Activated naive CD4-positive, alpha-beta T cell treated with anti-CD3 and anti-CD28 coated beads for 36 hours (primary cell): ENCODE measurements around the gene SRD5A2. TPM values are rescaled to one million over a fixed set of nuclear protein-coding genes. Genes with fewer than 3 reads are reported as not detected.

Source experiments
- CTCF ChIA-PET: fragments of 350-600 bp; sonication (Branson Sonifier 250); formaldehyde crosslinking; loops from one replicate; lab custom pipeline; 2021; ENCODE audit warnings: antibody characterized with exemption; lab: Charles Lee
- DNase-seq: peaks from one replicate; pipeline ENCODE4 v3.0.0-alpha.2; 2020
- H3K27ac Mint-ChIP-seq: one replicate; pipeline ENCODE4 v1.8.0; 2021; ENCODE audit warnings: mild to moderate bottlenecking, mixed read lengths
- H3K27me3 Mint-ChIP-seq: one replicate; pipeline ENCODE4 v1.8.0; 2021; ENCODE audit warnings: low read depth, mixed read lengths
- H3K36me3 Mint-ChIP-seq: one replicate; pipeline ENCODE4 v1.8.0; 2021; ENCODE audit warnings: low read depth, mixed read lengths
- H3K4me1 Mint-ChIP-seq: one replicate; pipeline ENCODE4 v1.8.0; 2021; ENCODE audit warnings: low read depth, mixed read lengths
- H3K4me3 Mint-ChIP-seq: one replicate; pipeline ENCODE4 v1.8.0; 2021; ENCODE audit warnings: mild to moderate bottlenecking, moderate library complexity, mixed read lengths
- H3K9me3 Mint-ChIP-seq: one replicate; pipeline ENCODE4 v1.8.0; 2021; ENCODE audit warnings: mixed read lengths
- intact Hi-C: fragments of 100-400 bp; cut with micrococcal nuclease; formaldehyde crosslinking; loops from one replicate; pipeline ENCODE4 v1.15.1; 2023
- total RNA-seq, 2 experiments: library from RNA; stranded (reverse); gene quantifications; one replicate each; pipeline ENCODE4 v1.2.3, GENCODE V29; 2021

SRD5A2 gene
- total RNA-seq, 2 experiments from 2014 or later: not detected

DNA sequence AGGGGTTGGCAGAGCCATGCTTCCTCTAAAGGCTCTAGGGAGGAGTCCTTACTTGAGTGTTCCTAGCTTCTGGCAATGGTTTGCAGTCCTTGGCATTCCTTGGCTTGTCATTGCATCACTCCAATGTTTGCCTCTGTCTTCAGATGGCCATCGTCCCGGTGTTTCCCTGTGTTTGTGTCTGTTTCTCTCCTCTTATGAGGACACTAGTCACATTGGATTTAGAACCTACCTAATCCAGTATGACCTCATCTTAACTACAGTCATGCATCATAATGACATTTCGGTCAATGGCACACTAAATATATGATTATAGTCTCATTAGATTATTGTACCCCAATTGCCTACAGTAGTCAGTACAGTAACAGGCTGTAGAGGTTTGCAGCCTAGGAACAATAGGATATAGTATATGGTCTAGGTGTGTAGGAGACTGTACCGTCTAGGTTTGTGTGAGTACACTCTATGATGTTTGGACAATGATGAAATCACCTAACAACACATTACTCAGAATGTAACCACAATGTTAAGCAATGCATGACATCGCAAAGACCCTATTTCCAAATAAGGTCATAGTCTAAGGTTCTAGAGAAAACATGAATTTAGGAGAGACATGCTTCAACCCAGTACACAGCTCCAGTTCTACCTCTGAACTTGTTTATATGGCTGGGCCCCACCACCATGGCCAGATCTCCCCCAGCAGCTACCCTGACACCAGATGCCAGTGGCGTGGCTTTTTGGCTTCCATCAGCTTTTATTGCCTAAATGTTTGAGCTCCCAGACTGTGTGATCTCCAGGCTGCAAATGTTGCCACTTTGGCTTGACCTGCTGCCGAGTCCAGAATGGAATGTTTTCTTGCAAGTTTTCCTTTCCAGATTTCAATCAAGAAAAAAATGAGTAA is 22.1 kb downstream of the SRD5A2 start:
- no peak for DNase-seq
- intact Hi-C loops: no loop called here
- H3K27me3 Mint-ChIP-seq: peaks cover 7% of the 10 kb centered on the region
- peaks cover 5% of the 10 kb centered on the region for H3K9me3 Mint-ChIP-seq
- no peaks in the 10 kb centered on the region for H3K4me1 Mint-ChIP-seq
- no peak overlapping the region for H3K4me3 Mint-ChIP-seq
- CTCF ChIA-PET: no interaction called here
- H3K36me3 Mint-ChIP-seq: no peaks in the 10 kb centered on the region
- no peak overlapping the region for H3K27ac Mint-ChIP-seq

- intact Hi-C loops: no loop called here
- Mint-ChIP-seq H3K36me3 (no peaks in the 10 kb centered on the region), H3K4me3 (no peak overlapping the region), H3K27me3 (peaks cover 1% of the 10 kb centered on the region), H3K9me3 (peaks cover 19% of the 10 kb centered on the region), H3K27ac (no peak overlapping the region), H3K4me1 (no peaks in the 10 kb centered on the region)
- DNase-seq: no peak
- CTCF ChIA-PET: no interaction called here
Measured at GRCh38 chr2:31556940-31557339, 23.8 kb downstream of the SRD5A2 start.

GRCh38 chr2:31555967-31556706 is 24.6 kb downstream of the SRD5A2 start:
- DNase-seq: no peak

DNA sequence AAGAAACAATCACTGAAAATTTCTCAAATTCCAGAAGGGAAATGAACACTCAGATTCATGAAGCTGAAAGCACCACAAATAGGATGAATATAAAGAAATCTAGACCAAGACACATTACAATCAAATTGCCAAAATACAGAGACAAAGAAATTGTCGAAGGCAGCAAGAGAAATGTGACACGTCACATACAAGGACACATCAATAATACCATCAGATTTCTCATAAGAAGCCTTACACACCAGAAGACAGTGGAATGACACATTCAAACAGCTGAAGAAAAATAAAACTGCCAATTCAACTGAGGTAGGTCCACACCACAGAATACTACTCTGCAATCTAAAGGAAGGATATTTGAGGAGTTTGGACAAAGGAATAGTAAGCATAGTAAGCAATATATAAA is 27.4 kb downstream of the SRD5A2 start:
- no peak for DNase-seq
- H3K9me3 Mint-ChIP-seq: peaks cover 19% of the 10 kb centered on the region
- H3K4me1 Mint-ChIP-seq: no peaks in the 10 kb centered on the region
- CTCF ChIA-PET: no interaction called here
- H3K4me3 Mint-ChIP-seq: no peak overlapping the region
- intact Hi-C loops: no loop called here
- H3K36me3 Mint-ChIP-seq: no peaks in the 10 kb centered on the region
- H3K27ac Mint-ChIP-seq: no peak overlapping the region
- H3K27me3 Mint-ChIP-seq: peaks cover 2% of the 10 kb centered on the region

More at GRCh38 chr2:31555967-31556706, 24.6 kb downstream of the SRD5A2 start:
- Mint-ChIP-seq H3K36me3 (no peaks in the 10 kb centered on the region), H3K27me3 (peaks cover 1% of the 10 kb centered on the region), H3K9me3 (peaks cover 19% of the 10 kb centered on the region), H3K4me3 (no peak overlapping the region), H3K27ac (no peak overlapping the region), H3K4me1 (no peaks in the 10 kb centered on the region)
- intact Hi-C loops: no loop called here
- CTCF ChIA-PET: no interaction called here

GRCh38 chr2:31547485-31547884 is 33.3 kb downstream of the SRD5A2 start:
- intact Hi-C loops: no loop called here
- H3K4me3 Mint-ChIP-seq: no peak overlapping the region

GRCh38 chr2:31541853-31542252 is 38.9 kb downstream of the SRD5A2 start:
- no peaks in the 10 kb centered on the region for H3K4me1 Mint-ChIP-seq
- no peak overlapping the region for H3K27ac Mint-ChIP-seq
- no peak overlapping the region for H3K4me3 Mint-ChIP-seq
- H3K9me3 Mint-ChIP-seq: peaks cover 9% of the 10 kb centered on the region
- intact Hi-C loops: no loop called here
- peaks cover 4% of the 10 kb centered on the region for H3K27me3 Mint-ChIP-seq
- CTCF ChIA-PET: no interaction called here
- no peak for DNase-seq
- H3K36me3 Mint-ChIP-seq: no peaks in the 10 kb centered on the region

More at GRCh38 chr2:31547485-31547884, 33.3 kb downstream of the SRD5A2 start:
- Mint-ChIP-seq H3K27ac (no peak overlapping the region), H3K27me3 (peaks cover 5% of the 10 kb centered on the region), H3K9me3 (peaks cover 10% of the 10 kb centered on the region), H3K36me3 (no peaks in the 10 kb centered on the region), H3K4me1 (no peaks in the 10 kb centered on the region)
- DNase-seq: no peak
- CTCF ChIA-PET: no interaction called here

- intact Hi-C loops: no loop called here
- Mint-ChIP-seq H3K4me1 (no peaks in the 10 kb centered on the region), H3K27ac (no peak overlapping the region), H3K9me3 (peaks cover 9% of the 10 kb centered on the region), H3K27me3 (peaks cover 6% of the 10 kb centered on the region), H3K36me3 (no peaks in the 10 kb centered on the region), H3K4me3 (no peak overlapping the region)
- DNase-seq: no peak
- CTCF ChIA-PET: no interaction called here
Measured at GRCh38 chr2:31539505-31539904, 41.2 kb downstream of the SRD5A2 start.

GRCh38 chr2:31535768-31536167 is 45.0 kb downstream of the SRD5A2 start:
- CTCF ChIA-PET: no interaction called here
- Mint-ChIP-seq H3K36me3 (no peaks in the 10 kb centered on the region), H3K4me3 (no peak overlapping the region), H3K9me3 (no peaks in the 10 kb centered on the region), H3K27ac (no peak overlapping the region), H3K4me1 (no peaks in the 10 kb centered on the region), H3K27me3 (peaks cover 9% of the 10 kb centered on the region)
- no peak for DNase-seq
- intact Hi-C loops: no loop called here

GRCh38 chr2:31534636-31535035 is 46.1 kb downstream of the SRD5A2 start:
- no peaks in the 10 kb centered on the region for H3K4me1 Mint-ChIP-seq
- H3K27me3 Mint-ChIP-seq: peaks cover 7% of the 10 kb centered on the region
- intact Hi-C loops: no loop called here
- H3K27ac Mint-ChIP-seq: no peak overlapping the region
- no peak for DNase-seq
- CTCF ChIA-PET: interaction anchor here (0.7 to 0.9 kb wide), 2 partner anchors 11 to 12 kb away, joined by 3 to 5 read pairs; no protein-coding TSS in a partner anchor
- no peak overlapping the region for H3K4me3 Mint-ChIP-seq
- H3K36me3 Mint-ChIP-seq: no peaks in the 10 kb centered on the region
- no peaks in the 10 kb centered on the region for H3K9me3 Mint-ChIP-seq

GRCh38 chr2:31533036-31533435 is 47.7 kb downstream of the SRD5A2 start:
- H3K27me3 Mint-ChIP-seq: peaks cover 10% of the 10 kb centered on the region
- no peaks in the 10 kb centered on the region for H3K36me3 Mint-ChIP-seq
- H3K4me1 Mint-ChIP-seq: no peaks in the 10 kb centered on the region
- CTCF ChIA-PET: interaction anchor here (1.5 kb wide), 1 partner anchor 12 kb away, joined by 4 read pairs; no protein-coding TSS in a partner anchor
- no peak overlapping the region for H3K27ac Mint-ChIP-seq
- no peak for DNase-seq
- intact Hi-C loops: no loop called here
- H3K4me3 Mint-ChIP-seq: no peak overlapping the region
- no peaks in the 10 kb centered on the region for H3K9me3 Mint-ChIP-seq

DNA sequence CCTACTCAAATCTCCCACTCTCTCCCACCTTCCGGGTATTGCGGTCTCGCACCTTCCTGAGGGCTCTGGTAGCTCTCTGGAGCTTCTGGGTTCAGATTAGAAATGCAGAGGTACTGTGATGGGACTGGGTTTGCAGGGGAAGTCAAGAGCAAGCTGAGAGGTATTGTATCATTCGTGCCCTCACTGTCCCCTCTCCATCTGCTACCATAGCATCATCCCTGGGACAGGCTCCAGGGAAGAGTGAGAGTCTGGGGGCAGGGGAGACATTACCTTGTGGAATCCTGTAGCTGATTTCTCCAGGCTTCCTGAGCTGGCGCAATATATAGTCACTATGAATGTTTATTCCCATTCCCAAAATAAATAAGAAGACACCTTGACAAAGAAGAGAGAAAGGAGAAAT is 49.6 kb downstream of the SRD5A2 start:
- Mint-ChIP-seq H3K27ac (no peak overlapping the region), H3K27me3 (peaks cover 9% of the 10 kb centered on the region), H3K4me1 (no peaks in the 10 kb centered on the region), H3K4me3 (no peak overlapping the region), H3K9me3 (no peaks in the 10 kb centered on the region), H3K36me3 (no peaks in the 10 kb centered on the region)
- CTCF ChIA-PET: no interaction called here
- no peak for DNase-seq
- intact Hi-C loops: no loop called here

DNA sequence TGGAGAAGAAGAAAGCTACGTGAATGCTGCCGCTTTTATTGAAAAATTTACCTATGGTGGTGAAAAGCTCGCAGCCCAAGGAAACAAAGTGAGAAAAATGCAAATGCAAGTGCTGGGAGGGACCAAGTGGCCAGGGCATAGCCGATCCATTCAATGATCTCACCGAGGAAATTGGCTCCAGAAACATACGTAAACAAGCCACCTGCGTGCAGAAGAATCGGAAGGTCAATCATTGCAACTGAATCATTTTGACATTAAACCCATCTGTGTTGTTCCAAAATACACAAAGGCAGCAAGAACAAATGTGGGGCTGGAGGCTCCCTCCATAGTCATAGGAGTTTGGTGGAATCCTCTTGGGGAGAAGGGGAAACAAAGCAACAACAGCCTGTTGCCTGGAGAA is 51.5 kb downstream of the SRD5A2 start:
- no peak for DNase-seq
- H3K4me3 Mint-ChIP-seq: no peak overlapping the region
- CTCF ChIA-PET: no interaction called here
- intact Hi-C loops: loop anchor here (10.0 kb wide), 1 partner anchor 306 kb away; no protein-coding TSS in a partner anchor
- peaks cover 12% of the 10 kb centered on the region for H3K27me3 Mint-ChIP-seq
- H3K27ac Mint-ChIP-seq: no peak overlapping the region
- H3K4me1 Mint-ChIP-seq: no peaks in the 10 kb centered on the region
- H3K36me3 Mint-ChIP-seq: no peaks in the 10 kb centered on the region
- H3K9me3 Mint-ChIP-seq: no peaks in the 10 kb centered on the region
